Esophagus muscularis mucosa (tissue), 4 donors: Measurements from ENCODE around the gene KLF6.

Experiments used
- EP300 ChIP-seq: sonication (generic); formaldehyde crosslinking; IDR thresholded peaks from one replicate; pipeline ENCODE4 v1.6.1; 2017; ENCODE audit warnings: antibody characterized with exemption
- POLR2A ChIP-seq: fragments of 450-650 bp; IDR thresholded peaks from one replicate; pipeline ENCODE4 v1.6.1; 2017; ENCODE audit warnings: antibody characterized with exemption, moderate library complexity, mild to moderate bottlenecking, low read depth
- POLR2AphosphoS5 ChIP-seq, 2 donors: sonication (generic); formaldehyde crosslinking; IDR thresholded peaks; one replicate each; pipeline ENCODE4 v1.6.1; 2017; ENCODE audit warnings: antibody characterized with exemption in 2 of 2
- TF ChIP-seq, protein P1 (sequence below), 3 experiments: fragments of 200-600 bp in 2 of 3; fragments of 450-650 bp in 1 of 3; sonication (generic) in 2 of 3; IDR thresholded peaks; one replicate each; pipeline ENCODE4 v1.5.1; 2017 to 2019; ENCODE audit warnings: antibody characterized with exemption in 3 of 3, mild to moderate bottlenecking in 2 of 3, moderate library complexity in 1 of 3

- TF ChIP-seq, protein P1, sequence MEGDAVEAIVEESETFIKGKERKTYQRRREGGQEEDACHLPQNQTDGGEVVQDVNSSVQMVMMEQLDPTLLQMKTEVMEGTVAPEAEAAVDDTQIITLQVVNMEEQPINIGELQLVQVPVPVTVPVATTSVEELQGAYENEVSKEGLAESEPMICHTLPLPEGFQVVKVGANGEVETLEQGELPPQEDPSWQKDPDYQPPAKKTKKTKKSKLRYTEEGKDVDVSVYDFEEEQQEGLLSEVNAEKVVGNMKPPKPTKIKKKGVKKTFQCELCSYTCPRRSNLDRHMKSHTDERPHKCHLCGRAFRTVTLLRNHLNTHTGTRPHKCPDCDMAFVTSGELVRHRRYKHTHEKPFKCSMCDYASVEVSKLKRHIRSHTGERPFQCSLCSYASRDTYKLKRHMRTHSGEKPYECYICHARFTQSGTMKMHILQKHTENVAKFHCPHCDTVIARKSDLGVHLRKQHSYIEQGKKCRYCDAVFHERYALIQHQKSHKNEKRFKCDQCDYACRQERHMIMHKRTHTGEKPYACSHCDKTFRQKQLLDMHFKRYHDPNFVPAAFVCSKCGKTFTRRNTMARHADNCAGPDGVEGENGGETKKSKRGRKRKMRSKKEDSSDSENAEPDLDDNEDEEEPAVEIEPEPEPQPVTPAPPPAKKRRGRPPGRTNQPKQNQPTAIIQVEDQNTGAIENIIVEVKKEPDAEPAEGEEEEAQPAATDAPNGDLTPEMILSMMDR (IDR thresholded peaks at IDR 0.05): no peak
- no peak for TF ChIP-seq POLR2A
- no peak for TF ChIP-seq POLR2AphosphoS5 (IDR thresholded peaks at IDR 0.05)
- TF ChIP-seq EP300: no peak
These were observed 28.3 kb upstream of the KLF6 start for GRCh38 chr10:3813267-3813666.
